ENCODE results near the gene PDE10A.
"Not testable (repeated sequence)": the region's sequence is repeated elsewhere in the genome, so short reads cannot be mapped to it uniquely, and the experiment has no call there.

PDE10A gene

DNA sequence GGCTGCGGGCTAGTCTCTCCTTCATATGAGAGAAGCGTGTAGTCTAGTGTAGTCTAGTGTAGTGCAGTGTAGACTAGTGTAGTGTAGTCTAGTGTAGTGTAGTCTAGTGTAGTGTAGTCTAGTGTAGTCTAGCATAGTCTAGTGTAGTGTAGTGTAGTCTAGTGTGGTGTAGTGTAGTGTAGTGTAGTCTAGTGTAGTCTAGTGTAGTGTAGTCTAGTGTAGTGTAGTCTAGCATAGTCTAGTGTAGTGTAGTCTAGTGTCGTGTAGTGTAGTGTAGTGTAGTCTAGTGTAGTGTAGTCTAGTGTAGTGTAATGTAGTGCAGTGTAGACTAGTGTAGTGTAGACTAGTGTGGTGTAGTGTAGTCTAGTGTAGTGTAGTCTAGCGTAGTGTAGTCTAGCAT lies 44.1 kb downstream of the PDE10A start:
- DNase-seq: not testable (repeated sequence)

DNA sequence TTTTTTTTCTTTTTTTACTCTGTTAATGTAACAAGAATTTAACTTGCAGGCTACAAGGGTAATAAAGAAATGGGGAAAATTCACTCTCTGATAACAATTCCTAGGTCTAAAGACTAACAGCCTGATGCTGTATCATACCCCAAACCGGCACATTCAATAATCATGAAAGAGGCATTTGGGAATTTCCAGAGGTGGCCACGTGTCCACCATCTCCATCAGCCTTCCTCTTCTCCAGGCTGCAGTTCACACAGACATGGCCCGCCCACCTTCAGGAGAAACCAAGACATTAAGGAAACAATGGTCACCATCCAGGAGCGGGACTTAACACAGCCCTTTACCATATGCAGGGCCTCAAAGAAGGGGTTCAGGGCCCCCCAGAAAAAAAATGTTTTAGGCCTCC lies 44.8 kb downstream of the PDE10A start:
- DNase-seq: no peak

DNA sequence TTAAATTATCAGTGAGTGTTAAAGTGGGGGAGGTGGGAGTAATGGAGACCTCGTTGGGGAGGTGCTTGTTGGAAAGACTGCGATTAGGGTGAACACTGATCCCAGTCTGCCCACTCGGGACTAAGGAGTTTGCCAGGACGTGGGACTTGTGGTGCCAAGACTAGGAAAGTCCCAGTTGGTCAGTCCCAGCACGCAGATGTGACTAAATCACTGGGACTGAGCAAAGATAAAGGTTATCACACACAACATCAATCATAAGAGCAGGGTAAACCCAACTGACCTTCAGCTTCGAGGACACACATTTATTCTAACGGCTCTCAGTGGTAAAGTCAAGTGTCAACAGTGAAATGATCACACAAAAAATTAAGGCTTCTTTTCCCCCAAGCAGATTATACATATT lies 45.5 kb downstream of the PDE10A start:
- no peak for DNase-seq

DNA sequence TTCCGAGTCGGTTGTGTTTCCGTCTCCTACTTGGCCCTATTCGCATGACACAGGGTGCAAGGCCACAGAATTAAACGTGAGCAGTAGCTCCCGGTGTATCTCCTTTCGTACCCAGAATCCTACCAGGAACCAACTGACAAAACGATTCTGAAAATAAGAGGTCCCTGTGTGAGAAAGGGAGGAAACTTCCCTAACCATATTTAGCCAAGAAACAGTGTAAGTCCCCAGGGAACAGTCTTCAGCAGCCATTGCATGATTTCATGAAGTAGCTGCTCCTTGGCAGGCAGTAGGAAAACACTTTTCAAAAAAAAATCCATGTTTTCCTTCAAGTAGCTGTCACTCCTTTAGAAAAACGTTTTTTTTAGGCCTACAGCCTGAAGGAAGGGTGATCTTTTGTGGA lies 46.9 kb downstream of the PDE10A start:
- DNase-seq: no peak

DNA sequence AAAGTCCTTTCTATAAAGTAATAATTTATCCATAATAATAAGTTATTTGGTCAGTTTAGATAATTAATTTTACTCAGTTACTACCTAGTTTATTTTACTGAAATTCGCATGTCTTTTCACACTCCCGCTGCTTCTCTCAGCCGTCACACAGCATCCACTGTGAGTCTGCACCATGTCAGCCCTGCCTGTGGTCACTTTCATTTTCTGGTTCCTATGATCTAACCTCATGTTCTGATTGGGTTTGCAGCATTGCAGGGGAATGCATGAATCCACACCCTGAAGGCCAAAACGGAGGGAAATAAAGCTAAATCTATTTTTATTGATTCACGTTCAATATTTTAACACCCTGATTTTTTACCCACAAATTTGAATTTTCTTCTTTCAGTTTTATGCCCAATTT lies 47.4 kb downstream of the PDE10A start:
- DNase-seq: no peak

DNA sequence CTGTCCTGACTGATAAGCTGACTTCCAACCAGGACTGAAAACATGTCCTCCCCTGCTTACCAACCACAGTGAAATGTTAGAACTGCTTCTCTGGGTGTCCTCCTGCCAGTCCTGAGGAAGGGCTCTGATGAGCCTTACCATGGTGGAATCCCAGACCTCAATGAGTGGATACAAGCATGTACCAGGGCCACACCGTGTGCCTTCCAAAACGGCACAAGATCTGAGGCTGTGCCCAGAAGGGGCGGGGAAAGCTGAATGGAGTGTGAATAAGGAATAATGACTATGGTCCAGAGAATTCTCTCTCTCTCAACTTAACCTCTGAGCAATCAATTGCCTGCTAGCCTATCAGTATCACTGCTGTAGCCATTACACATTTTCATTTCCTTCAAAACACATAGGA lies 51.7 kb downstream of the PDE10A start:
- DNase-seq: no peak

DNA sequence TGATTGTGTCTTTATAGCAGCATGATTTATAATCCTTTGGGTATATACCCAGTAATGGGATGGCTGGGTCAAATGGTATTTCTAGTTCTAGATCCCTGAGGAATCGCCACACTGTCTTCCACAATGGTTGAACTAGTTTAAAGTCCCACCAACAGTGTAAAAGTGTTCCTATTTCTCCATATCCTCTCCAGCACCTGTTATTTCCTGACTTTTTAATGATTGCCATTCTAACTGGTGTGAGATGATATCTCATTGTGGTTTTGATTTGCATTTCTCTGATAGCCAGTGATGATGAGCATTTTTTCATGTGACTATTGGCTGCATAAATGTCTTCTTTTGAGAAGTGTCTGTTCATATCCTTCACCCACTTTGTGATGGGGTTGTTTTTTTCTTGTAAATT lies 54.5 kb downstream of the PDE10A start:
- DNase-seq: not testable (repeated sequence)

DNA sequence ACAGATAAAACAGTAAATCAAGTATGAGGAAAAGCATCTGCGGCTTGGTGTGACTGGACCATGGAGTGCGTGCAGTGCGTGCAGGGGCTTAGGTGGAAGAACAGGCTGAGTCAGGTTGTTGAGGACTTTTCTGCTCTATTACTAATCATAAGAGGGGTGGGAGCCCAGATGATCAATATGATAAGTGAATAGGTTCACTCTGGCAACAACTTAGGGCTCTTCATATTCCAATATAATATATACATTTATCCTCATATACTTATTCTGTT lies 56.4 kb downstream of the PDE10A start:
- DNase-seq: no peak

DNA sequence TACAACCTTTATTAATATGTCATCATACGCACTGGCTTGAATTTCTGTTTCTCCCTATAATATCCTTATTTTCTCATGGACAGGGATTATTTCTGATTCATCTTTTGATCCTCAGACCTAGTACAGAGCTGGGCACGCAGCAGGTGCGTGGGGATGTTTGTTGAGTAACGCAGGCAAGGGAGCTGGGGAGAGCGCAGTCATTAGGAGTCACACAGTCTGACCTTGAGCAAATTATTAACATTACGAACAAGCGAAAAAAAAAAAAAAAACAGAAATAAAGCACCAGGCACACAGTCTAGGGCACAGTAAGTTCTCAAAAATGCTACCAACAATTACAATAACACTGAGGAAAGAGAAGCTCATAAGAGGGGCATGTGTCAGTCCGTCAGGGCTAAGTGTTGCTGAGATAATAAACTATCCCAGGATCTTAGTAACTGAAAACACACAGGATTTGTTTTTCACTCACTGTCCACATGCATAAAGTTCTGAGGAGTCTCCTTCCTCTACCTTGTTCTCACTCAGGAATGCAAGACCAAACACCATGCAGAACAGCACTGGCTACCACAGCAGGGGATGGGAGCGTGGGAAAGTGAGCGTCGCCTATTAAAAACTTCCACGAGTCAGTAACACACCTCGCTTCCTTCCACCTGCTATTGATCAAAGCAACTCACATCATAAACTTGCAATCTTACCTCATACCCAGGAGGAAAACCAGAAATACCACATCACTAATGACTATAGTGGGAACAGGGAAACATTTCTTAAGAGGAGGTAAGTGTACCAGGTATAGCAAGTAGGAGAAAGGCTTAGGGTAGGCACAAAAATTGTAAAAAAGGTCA lies 56.9 kb downstream of the PDE10A start:
- no peak for DNase-seq

DNA sequence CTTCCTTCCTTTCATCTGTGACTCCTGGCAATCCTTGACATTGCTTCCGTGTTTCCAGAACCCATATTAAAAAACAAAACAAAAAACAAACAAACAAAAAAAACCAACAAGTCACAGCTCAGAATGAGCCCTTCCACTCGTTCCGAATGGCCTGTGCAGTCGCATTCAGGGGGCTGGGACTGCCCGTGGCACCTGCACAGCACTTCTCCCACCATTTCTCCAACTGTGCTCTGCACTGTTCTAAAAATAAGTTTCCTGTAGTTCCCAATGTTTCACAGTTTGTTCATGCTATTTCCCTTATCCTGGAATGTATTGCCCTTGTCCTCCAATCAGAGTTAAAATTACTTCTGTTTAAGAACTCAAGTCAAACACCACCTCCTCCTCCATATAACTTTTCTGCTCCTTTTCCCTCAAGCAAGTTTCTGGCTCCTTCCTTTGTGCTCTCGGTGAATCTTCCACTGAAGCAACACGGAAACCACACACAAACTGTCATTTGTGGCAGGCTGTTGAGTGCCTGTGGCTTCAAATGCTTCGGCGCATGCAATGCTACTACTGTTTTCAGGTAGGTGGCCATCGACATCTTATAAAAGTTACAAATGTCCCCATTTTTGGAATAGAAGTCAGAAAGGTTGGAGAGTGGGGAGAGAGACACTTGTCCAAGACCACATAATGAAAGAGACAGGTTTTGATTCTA lies 57.7 kb downstream of the PDE10A start:
- DNase-seq: no peak

DNA sequence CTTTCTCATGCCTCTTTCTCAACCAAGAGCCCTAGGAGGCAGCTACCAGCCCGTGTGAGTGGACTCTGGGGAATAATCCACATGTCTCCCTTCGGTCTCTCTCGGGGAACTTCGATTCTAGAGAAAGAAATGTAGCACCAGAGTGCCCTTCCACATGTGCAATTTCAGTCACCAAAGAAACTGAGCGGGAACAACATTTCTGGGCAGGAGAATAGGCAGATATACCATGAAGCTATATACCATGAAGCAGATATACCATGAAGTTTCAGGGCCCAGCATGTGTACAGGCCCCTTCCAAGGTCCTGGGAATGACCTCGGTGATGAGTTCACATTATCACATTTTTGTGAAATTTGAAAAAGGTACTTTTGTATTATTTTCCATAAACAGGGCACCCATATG lies 60.8 kb downstream of the PDE10A start:
- no peak for DNase-seq

DNA sequence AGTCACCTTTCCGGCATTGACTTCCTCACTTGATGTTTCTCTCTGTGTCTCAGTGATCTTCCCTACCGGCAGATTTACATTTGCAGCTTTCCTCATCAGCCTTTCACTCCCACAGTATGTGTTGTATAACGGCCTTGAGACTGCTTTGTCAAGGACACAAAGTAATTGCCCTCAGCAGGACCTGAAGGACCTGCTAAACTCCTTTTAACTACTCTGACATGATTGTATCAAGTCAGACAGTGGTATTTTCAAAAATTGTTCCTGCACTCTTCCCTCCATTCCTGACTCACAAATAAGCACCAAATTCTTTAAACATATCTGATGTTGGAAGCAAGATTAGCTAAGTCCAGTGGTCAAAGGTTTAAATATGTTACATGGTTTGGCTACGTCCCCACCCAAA lies 62.4 kb downstream of the PDE10A start:
- DNase-seq: no peak

DNA sequence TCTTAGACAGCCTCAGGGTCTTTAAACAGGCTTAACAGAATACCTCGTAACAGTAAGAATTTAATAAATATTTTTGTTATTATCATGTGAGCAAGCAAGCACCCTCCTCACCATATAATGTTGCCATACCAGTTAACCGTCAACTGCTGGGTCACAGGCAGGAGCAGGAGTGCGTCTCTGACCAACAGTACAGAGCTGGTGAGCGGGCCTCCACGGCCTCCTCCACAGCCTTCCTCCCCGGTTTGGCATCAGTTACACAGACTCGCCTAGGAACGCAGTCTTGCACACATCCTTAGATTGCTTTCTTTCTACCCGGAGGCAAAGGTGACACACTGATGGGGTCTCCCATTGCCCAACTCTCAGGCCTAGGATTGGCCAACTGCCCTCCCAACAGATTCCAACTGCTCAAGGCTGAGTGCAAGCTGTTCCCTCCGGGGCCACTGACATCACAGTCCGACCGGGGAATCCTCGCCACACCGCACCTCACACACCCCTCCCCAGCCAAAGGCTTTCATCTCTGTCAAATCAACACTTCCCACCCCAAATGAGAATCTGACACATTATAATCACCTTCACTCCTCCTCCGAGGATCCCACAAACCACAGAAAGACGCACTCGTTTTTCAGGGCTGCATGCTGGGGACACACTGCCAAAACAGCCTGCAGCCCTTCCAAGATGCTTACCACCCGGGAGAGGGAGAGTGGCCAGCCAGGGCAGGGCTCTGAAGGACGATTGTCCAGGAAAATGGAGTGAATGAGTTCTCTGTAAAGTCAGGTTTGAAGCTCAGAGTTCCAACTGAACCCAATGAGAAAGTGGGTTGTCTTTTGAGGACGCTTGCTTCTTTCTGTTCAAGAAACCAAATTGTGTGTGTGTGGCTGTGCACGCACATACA lies 63.2 kb downstream of the PDE10A start:
- no peak for DNase-seq

DNA sequence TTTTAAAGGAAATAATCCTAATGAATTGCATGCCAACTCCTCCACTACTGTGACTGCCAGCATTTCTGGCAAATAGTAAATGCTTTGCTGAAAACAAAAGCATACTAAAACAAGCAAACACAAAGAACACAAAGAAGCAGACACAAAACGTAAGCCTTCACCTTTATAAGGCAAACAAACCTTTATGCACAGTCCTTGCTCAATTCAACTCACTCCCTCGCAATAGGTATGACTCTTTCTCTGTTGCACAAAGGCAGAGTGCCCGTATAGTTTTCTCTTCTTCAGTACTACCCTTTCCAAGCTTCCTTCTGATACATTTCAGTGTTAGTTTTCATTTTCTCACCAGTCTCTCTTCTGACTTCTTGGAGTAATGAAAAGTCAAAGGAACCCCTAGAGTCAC lies 63.9 kb downstream of the PDE10A start:
- DNase-seq: no peak

DNA sequence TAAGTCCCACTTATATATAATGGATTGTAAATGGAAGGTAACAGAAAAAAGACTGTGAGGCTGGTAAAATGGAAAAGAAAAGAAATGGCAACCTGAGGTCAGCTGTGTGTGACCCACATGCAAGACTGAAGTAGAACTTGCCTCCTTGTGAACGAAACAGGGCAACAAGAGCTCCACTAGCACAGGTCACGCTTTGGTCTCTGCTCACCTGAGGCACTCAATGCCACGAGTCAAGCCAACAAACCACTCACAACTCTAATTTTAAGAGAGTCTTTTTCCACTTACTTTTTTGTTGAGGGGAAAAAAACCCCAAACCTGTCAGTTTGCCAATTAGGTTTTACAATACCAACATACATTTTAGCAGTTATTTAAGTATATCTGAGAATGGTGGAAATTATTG lies 65.2 kb downstream of the PDE10A start:
- no peak for DNase-seq

DNA sequence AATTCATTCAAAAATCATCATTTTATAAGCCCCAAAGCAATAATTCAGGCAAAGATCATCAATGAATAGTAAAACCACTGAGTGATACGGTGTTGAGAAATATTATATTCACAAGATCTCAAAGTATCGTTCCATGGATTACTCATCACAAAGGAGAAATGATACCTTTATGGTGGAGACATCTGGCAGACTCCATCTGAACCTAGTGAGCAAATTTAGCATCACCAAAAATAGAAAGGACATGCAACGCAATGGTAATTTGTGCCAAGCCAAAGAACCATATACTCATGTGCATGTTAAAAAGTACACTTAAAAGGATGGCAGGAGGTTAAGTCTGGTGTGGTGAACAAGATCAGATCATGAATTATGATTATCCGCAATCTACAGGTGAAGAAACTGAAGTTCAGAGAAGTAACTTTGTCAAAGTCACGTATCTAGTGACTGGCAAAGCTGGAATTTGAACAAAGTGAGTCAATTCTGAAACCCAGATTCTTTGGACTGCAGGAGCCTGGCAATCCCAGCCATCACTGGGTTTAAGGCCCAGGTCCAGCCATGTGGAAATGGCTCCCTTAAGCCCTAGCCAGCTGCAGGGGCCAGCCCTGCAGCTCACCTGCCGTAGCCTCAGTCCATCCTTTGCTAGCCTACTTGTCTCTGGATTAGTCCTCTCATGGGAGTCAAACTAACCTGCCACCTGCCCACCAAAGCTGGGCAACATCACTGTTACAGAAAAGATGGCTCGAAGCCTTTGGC lies 68.3 kb downstream of the PDE10A start:
- DNase-seq: no peak

DNA sequence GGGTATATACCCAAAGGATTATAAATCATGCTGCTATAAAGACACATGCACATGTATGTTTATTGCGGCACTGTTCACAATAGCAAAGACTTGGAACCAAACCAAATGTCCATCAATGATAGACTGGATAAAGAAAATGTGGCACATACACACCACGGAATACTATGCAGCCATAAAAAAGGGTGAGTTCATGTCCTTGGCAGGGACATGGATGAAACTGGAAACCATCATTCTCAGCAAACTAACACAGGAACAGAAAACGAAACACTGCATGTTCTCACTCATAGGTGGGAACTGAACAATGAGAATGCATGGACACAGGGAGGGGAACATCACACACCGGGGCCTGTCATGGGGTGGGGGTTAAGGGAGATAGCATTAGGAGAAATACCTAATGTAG lies 70.1 kb downstream of the PDE10A start:
- not testable (repeated sequence) for DNase-seq

DNA sequence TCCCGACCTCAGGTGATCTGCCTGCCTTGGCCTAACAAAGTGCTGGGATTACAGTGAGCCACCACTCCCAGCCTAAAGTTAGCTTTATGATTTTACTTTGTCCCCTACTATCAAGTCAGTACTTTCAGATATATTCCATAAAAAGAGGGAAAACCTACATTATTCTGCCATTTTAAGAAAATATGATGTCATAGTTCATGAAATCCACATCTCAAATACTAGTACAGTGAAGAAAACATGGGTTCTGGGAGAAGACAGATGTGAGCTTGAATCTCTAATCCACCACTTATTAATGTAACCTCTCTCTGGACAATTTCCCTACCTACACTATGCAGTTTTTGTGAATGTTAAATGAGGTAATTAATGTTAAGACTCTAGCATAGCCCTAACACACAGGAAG lies 74.5 kb downstream of the PDE10A start:
- DNase-seq: no peak

DNA sequence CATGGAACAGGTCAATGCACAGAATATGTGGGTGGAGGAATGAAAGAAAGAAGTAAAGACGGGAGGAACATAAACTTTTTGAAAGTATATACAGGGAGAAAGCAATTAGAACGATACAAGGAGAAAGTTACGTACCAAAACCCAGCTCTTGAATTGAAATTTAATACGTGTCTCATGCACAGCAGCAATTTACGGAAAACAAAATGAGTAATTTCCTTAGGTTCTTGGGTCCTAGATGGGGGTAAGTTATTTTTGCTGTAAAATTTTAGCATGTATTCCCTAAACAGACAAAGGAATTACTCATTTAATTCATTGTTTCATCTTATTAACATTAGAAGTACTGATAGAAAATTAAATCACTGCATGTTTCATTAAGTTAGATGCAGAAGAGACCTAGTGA lies 75.8 kb downstream of the PDE10A start:
- DNase-seq: no peak

DNA sequence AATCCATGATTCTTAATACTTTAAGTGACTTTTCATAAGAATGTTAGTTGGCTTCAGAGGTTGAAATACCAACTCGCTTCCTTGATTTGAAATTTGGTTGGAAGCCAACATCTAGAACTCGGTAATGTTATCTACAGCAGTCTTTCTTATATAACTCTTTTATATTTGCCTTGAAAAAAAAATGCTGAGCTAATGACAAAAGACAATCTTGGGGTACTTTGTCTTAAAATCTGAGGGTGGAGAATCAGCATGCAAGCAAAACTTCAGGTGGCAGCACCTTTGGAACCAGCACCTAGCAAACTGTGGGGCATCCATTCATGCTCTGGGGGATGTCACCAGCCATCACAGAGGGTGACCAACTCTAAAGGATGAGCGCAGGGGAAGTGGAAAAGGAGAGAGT lies 76.3 kb downstream of the PDE10A start:
- DNase-seq: no peak

DNA sequence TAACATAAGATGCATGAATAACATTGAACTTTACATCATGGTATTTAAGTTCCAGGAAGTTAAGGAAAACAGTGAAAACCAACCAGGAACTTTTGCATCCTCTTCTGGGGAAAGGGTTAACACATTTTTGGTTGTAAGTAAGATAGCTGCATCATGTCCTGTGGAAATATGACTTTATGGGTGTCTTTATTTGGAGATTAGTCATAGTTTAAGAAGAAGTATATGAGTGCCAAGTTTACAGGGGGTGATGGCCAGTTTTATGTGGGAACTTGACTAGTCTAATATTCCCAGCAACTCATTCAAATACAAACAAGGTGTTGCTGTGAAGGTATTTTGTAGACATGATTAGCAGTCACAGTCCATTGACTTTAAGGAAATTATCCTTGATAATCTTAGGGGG lies 78.0 kb downstream of the PDE10A start:
- no peak for DNase-seq

DNA sequence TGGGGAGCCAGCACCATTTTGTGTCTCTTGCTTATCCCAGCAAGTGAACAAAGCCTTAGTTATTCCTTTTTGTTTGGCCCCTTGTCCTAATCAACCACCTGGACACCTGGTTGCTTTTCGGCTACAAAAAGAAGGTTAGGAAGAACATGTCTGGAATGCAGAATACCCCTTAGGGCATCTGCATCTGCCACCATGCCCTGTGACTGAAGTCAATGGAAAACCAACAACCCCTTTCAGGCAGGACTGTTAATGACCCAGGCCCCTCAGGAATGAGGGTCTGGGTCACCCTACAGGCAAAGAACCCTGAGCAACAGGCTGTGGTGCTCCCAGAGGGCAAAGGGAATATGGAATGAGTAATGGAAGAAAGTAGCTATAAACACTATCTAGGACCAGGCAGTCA lies 78.5 kb downstream of the PDE10A start:
- DNase-seq: no peak

DNA sequence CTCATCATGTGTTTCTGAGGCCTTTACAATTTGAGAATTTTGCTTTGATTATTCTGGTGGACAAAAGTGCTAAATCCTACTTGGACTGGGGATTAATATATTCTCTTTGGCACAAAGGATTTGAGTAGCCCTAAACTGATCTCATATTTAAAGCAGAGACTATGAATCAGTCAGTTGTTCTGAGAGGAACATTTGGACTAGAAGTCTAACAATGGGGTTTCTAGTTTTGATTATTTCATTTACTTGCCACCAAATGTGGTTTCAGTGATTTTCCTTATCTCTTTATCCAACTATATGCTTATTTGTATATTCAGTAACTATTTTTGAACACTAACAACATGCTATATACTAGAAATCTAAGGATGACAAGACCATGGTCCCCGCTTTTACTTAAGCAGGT lies 81.4 kb downstream of the PDE10A start:
- DNase-seq: no peak

Measured in 8988T (cell line).